Right lobe of liver (tissue), 6 donors: Measurements from ENCODE around the gene PSMG3. TPM values are rescaled to one million over a fixed set of nuclear protein-coding genes. Genes with fewer than 3 reads are reported as not detected.
A peak's percentile ranks its signal among the peaks of the same experiment; 100 is the strongest.

Experiments used
- ATAC-seq, 4 donors: fragments of 200-7000 bp; cut with Tn5 transposase; one replicate each; pipeline ENCODE4 v1.9.1; 2020; ENCODE audit warnings: mild to moderate bottlenecking in 4 of 4, moderate library complexity in 4 of 4
- DNase-seq, 3 donors: peaks; one replicate each; pipeline ENCODE4 v3.0.0-alpha.2; 2020
- H3K27ac ChIP-seq, 3 donors: fragments of 200-600 bp; one replicate each; pipeline ENCODE4 v1.8.0; 2022
- H3K27me3 ChIP-seq, 2 donors: fragments of 200-600 bp; one replicate each; pipeline ENCODE4 v1.8.0; 2022
- H3K36me3 ChIP-seq, 4 donors: fragments of 200-600 bp; sonication (generic) in 1 of 4; one replicate each; pipeline versions ENCODE4 v1.5.1 to v1.8.0; 2017 to 2022; ENCODE audit warnings: control low read depth in 1 of 4
- H3K4me1 ChIP-seq, 4 donors: fragments of 200-600 bp; sonication (generic) in 1 of 4; one replicate each; pipeline versions ENCODE4 v1.5.1 to v1.8.0; 2017 to 2022; ENCODE audit warnings: control low read depth in 1 of 4
- H3K4me3 ChIP-seq, 3 donors: fragments of 200-600 bp; one replicate each; pipeline ENCODE4 v1.8.0; 2022
- H3K9me3 ChIP-seq, 4 donors: fragments of 200-600 bp; sonication (generic) in 1 of 4; one replicate each; pipeline versions ENCODE4 v1.5.1 to v1.8.0; 2017 to 2022; ENCODE audit warnings: control low read depth in 1 of 4
- CTCF ChIP-seq, 4 donors: fragments of 200-600 bp in 3 of 4; fragments of 450-650 bp in 1 of 4; IDR thresholded peaks; one replicate each; pipeline versions ENCODE4 v1.5.1 to v1.8.0; 2016 to 2022; ENCODE audit warnings: antibody characterized with exemption in 4 of 4, mild to moderate bottlenecking in 2 of 4
- POLR2A ChIP-seq: fragments of 450-650 bp; IDR thresholded peaks from one replicate; pipeline ENCODE4 v1.6.1; 2017; ENCODE audit warnings: antibody characterized with exemption, mild to moderate bottlenecking
- WGBS: methylation state at CpG from one replicate; pipeline ENCODE4 v1.1.6; 2018; ENCODE audit warnings: low coverage, low lambda C conversion rate; ENCODE audit not compliant: insufficient coverage; ENCODE audit errors: missing lambda C conversion rate; 5-methylcytosine and 5-hydroxymethylcytosine counted together
- intact Hi-C, 2 donors: fragments of 100-400 bp; cut with DNase I; formaldehyde crosslinking; loops; one replicate each; pipeline versions ENCODE4 v1.11.2 to v1.14.1; 2022
- total RNA-seq, 6 experiments: library from RNA; depleted of rRNA in 2 of 6; stranded (reverse); fragments of >200 nt in 2 of 6; fragmentation: NEBNext Ultra II Directional in 3 of 6; extraction: Animal tissue kit (Norgen Biotek cat#: 25700) in 3 of 6; gene quantifications; one replicate each; pipeline versions ENCODE4 v1.1.0 to v1.2.4, GENCODE V29; 2016 to 2023
- donor health status: DM: no; HTN: yes; CAD: no.
- donor health status: DM: no; HTN: no; CAD: no.
- donor health status: DM: no; HTN: no; CAD: no.
- donor health status: DM: no; HTN: yes; CAD: no.
- donor health status: DM: no; HTN: yes; CAD: no.

Gene PSMG3
- total RNA-seq, 6 experiments from 2014 or later, result 7.6 to 28.1 (median 9.2) TPM

GRCh38 chr7:1567896-1568510 is 1.8 kb downstream of the PSMG3 start:
- H3K36me3 ChIP-seq, result peaks cover 0 to 6% (median 0%) of the 10 kb centered on the region in 4 donors
- H3K27ac ChIP-seq, result no peak overlapping the region
- TF ChIP-seq POLR2A, result no peak
- TF ChIP-seq CTCF (IDR thresholded peaks at IDR 0.05), result no peak
- peaks cover 0 to 10% (median 4%) of the 10 kb centered on the region in 4 donors for H3K4me1 ChIP-seq
- ATAC-seq (no peak), DNase-seq (no peak)
- H3K9me3 ChIP-seq, result no peaks in the 10 kb centered on the region
- WGBS, result 84% methylated on average over 3 of the region's 17 CpGs
- intact Hi-C loops, result no loop called here
- no peak overlapping the region for H3K4me3 ChIP-seq
- no peaks in the 10 kb centered on the region for H3K27me3 ChIP-seq

- no peak for ATAC-seq
- H3K4me1 ChIP-seq, result peaks cover 0 to 10% (median 4%) of the 10 kb centered on the region in 4 donors
Observed at GRCh38 chr7:1567049-1567771, 2.6 kb downstream of the PSMG3 start.

GRCh38 chr7:1566687-1567048 is 3.2 kb downstream of the PSMG3 start:
- H3K27ac ChIP-seq, result no peak overlapping the region
- WGBS, result 91% methylated on average over 3 of the region's 13 CpGs
- DNase-seq, result peak in 1 of 3 donors; percentile 42
- no peak for ATAC-seq
- intact Hi-C loops, result no loop called here
- no peaks in the 10 kb centered on the region for H3K9me3 ChIP-seq
- TF ChIP-seq CTCF (IDR thresholded peaks at IDR 0.05) (no peak), POLR2A (no peak)
- H3K4me1 ChIP-seq, result peaks cover 0 to 10% (median 4%) of the 10 kb centered on the region in 4 donors
- no peak overlapping the region for H3K4me3 ChIP-seq
- peaks cover 0 to 6% (median 0%) of the 10 kb centered on the region in 4 donors for H3K36me3 ChIP-seq
- H3K27me3 ChIP-seq, result no peaks in the 10 kb centered on the region

More at GRCh38 chr7:1567049-1567771, 2.6 kb downstream of the PSMG3 start:
- Histone ChIP-seq H3K27me3 (no peaks in the 10 kb centered on the region), H3K9me3 (no peaks in the 10 kb centered on the region), H3K27ac (no peak overlapping the region), H3K36me3 (peaks cover 0 to 6% (median 0%) of the 10 kb centered on the region in 4 donors), H3K4me3 (no peak overlapping the region)
- DNase-seq, result no peak
- intact Hi-C loops, result no loop called here
- no peak for TF ChIP-seq POLR2A
- TF ChIP-seq CTCF (IDR thresholded peaks at IDR 0.05), result no peak
- WGBS, result 84% methylated on average over 8 of the region's 26 CpGs

GRCh38 chr7:1564603-1565022 is 5.2 kb downstream of the PSMG3 start:
- Histone ChIP-seq H3K4me3 (no peak overlapping the region), H3K36me3 (peaks cover 0 to 6% (median 0%) of the 10 kb centered on the region in 4 donors), H3K9me3 (no peaks in the 10 kb centered on the region), H3K27me3 (no peaks in the 10 kb centered on the region), H3K4me1 (peaks cover 0 to 10% (median 4%) of the 10 kb centered on the region in 4 donors), H3K27ac (no peak overlapping the region)
- 73% methylated on average over 8 of the region's 23 CpGs for WGBS
- no peak for TF ChIP-seq POLR2A
- TF ChIP-seq CTCF (IDR thresholded peaks at IDR 0.05), result no peak
- no peak for ATAC-seq
- intact Hi-C loops, result no loop called here
- DNase-seq, result peak in 2 of 3 donors; percentile 39
